ENCODE results near the gene NRF1. TPM values are rescaled to one million over a fixed set of nuclear protein-coding genes. Genes with fewer than 3 reads are reported as not detected.

NRF1 gene
- total RNA-seq, 1 donor from 2014 or later, result 3.1 TPM

GRCh38 chr7:129774871-129775694 lies 163.6 kb downstream of the NRF1 start:
- no peak for DNase-seq (ENCODE audit: low spot score in 2 of 2)
- intact Hi-C loops (cut with DNase I), result no loop called here
- H3K27me3 ChIP-seq, result peaks cover 26% of the 10 kb centered on the region
- H3K4me3 ChIP-seq, result no peak overlapping the region
- H3K9me3 ChIP-seq, result no peaks in the 10 kb centered on the region
- peaks cover 14% of the 10 kb centered on the region in 2 donors for H3K4me1 ChIP-seq
- TF ChIP-seq, protein P1, sequence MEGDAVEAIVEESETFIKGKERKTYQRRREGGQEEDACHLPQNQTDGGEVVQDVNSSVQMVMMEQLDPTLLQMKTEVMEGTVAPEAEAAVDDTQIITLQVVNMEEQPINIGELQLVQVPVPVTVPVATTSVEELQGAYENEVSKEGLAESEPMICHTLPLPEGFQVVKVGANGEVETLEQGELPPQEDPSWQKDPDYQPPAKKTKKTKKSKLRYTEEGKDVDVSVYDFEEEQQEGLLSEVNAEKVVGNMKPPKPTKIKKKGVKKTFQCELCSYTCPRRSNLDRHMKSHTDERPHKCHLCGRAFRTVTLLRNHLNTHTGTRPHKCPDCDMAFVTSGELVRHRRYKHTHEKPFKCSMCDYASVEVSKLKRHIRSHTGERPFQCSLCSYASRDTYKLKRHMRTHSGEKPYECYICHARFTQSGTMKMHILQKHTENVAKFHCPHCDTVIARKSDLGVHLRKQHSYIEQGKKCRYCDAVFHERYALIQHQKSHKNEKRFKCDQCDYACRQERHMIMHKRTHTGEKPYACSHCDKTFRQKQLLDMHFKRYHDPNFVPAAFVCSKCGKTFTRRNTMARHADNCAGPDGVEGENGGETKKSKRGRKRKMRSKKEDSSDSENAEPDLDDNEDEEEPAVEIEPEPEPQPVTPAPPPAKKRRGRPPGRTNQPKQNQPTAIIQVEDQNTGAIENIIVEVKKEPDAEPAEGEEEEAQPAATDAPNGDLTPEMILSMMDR (IDR thresholded peaks at IDR 0.05), result no peak
- H3K36me3 ChIP-seq, result no peaks in the 10 kb centered on the region
- no peak overlapping the region for H3K27ac ChIP-seq

DNA sequence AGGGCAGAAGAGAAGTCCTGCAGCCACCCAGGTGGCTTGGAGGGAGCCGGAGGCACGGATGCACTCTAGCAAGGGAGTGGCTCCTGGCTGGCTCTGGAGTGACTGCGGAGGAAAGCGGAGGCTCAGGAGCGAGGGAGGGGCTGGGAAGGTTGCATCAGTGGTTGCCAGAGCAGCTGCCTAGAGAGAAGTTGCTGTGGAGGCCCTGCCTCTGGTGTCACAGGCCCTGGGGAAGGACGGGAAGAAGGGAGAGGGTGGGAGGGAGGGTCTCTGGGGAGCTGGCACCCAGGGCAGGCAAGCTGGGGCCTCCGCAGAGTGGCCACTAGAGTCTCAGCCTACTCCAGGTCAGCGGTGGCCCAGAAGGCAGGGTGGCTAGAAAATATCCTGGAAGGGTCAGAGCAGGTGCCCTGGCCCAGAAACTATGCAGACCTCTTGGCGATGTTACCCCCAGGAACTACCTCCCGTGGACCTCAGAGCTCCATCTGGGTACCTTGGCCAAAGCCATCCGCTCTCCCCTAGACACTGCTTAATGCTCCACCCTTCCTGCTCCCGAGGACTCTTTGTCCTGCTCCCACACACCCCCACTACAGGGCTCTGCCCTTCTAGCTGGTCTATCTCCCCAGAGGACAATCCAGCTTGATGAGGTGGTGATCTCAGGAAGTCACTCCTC lies 164.3 kb downstream of the NRF1 start:
- H3K27me3 ChIP-seq, result peaks cover 32% of the 10 kb centered on the region
- DNase-seq (ENCODE audit: low spot score in 2 of 2), result no peak

DNA sequence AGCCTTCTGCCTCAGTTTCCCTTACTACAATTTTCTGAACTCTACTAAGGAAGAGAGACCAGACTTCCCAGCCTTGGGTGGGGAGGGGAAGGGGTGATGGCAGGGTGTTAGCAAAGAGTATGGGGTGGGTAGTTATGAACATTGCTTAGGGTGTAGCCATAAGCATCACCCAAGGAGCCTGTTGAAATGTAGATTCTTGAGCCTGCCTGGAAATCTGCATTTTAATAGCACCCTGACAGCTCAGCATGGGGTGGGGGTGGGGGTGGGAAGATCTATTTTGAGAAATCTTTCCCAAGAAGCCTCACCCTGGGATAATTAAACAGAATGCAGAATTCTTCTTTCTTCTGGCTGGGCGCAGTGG lies 164.8 kb downstream of the NRF1 start:
- TF ChIP-seq, protein P1 (IDR thresholded peaks at IDR 0.05), result no peak
- H3K4me3 ChIP-seq, result no peak overlapping the region
- H3K4me1 ChIP-seq, result peaks cover 23 to 25% of the 10 kb centered on the region in 2 donors
- DNase-seq (ENCODE audit: low spot score in 2 of 2), result no peak
- peaks cover 37% of the 10 kb centered on the region for H3K27me3 ChIP-seq
- no peaks in the 10 kb centered on the region for H3K36me3 ChIP-seq
- intact Hi-C loops (cut with DNase I), result no loop called here
- no peaks in the 10 kb centered on the region for H3K9me3 ChIP-seq
- H3K27ac ChIP-seq, result no peak overlapping the region

More for the DNA sequence above, 164.3 kb downstream of the NRF1 start:
- Histone ChIP-seq H3K27ac (no peak overlapping the region), H3K36me3 (no peaks in the 10 kb centered on the region), H3K9me3 (no peaks in the 10 kb centered on the region), H3K4me1 (peaks cover 21 to 22% of the 10 kb centered on the region in 2 donors), H3K4me3 (no peak overlapping the region)
- TF ChIP-seq, protein P1 (IDR thresholded peaks at IDR 0.05), result no peak
- intact Hi-C loops (cut with DNase I), result no loop called here

- Histone ChIP-seq H3K9me3 (no peaks in the 10 kb centered on the region), H3K27ac (no peak overlapping the region), H3K36me3 (no peaks in the 10 kb centered on the region), H3K27me3 (peaks cover 47% of the 10 kb centered on the region), H3K4me1 (peaks cover 25 to 30% of the 10 kb centered on the region in 2 donors), H3K4me3 (no peak overlapping the region)
- DNase-seq (ENCODE audit: low spot score in 2 of 2), result no peak
- TF ChIP-seq, protein P1 (IDR thresholded peaks at IDR 0.05), result no peak
- intact Hi-C loops (cut with DNase I), result no loop called here
Measured at GRCh38 chr7:129777195-129777844, 165.8 kb downstream of the NRF1 start.

DNA sequence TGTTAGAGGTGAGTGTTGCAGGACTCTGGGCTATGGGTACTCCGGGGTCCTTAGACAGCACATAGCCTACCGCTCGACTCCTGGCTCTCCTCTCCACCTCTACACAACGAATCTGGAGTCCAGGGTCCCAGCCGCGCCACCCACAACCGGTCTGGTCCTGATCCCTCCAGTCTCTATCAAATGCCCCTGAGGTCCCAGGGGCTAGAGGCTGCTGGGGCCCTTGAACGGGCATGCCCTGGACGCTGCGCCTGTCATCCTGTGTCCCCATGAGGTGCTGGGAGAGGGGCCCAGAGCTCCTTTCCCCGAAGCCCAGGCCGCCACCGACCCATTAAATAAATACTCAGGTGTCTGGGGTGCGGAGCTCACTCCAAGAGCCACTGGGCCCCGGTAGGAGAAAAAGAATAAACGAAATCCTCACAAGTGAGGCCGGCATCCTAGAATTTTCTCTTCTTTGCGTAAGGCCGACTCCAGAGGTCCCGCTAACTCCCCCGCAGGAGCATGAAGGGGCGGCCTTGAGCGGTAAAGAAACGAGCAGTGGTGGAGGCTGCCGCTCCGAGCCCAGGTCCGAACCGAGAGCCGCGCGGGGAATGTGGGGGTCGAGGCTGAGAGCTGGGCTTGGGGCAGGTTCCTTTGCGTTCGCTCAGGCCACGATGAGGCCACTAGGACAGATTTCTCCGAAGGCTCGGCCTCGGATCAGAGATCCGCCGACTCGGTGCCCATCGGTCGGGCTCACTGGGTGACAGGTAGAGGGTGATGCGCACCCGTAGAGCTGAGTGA lies 166.7 kb downstream of the NRF1 start:
- peak overlapping the region in 1 of 2 donors; percentile 63 for H3K4me3 ChIP-seq
- TF ChIP-seq, protein P1 (IDR thresholded peaks at IDR 0.05), result no peak
- H3K27ac ChIP-seq, result no peak overlapping the region
- H3K36me3 ChIP-seq, result no peaks in the 10 kb centered on the region
- H3K9me3 ChIP-seq, result no peaks in the 10 kb centered on the region
- no peak for DNase-seq (ENCODE audit: low spot score in 2 of 2)
- peaks cover 25 to 33% of the 10 kb centered on the region in 2 donors for H3K4me1 ChIP-seq
- peaks cover 49% of the 10 kb centered on the region for H3K27me3 ChIP-seq
- intact Hi-C loops (cut with DNase I), result no loop called here
